ENCODE measurements around the gene POLG2.

- no peak for TF ChIP-seq CTCF (IDR thresholded peaks at IDR 0.05)
- TF ChIP-seq POLR2A (IDR thresholded peaks at IDR 0.05) = no peak
These were observed 30.7 kb downstream of the POLG2 start for GRCh38 chr17:64466019-64466735.
